Left renal cortex interstitium (tissue), 4 donors: ENCODE results near the gene MED25. TPM values are rescaled to one million over a fixed set of nuclear protein-coding genes. Genes with fewer than 3 reads are reported as not detected.

ENCODE experiments used
- DNase-seq, 4 donors: peaks; one replicate each; pipeline ENCODE4 v3.0.0-alpha.2; 2013; ENCODE audit warnings: low read depth in 4 of 4, low spot score in 2 of 4, missing footprints in 1 of 4
- polyA plus RNA-seq, 4 donors: library from polyadenylated mRNA; unstranded; fragments of 120-200 nt; gene quantifications; one replicate each; pipeline ENCODE4 v1.2.1, GENCODE V29; 2013; ENCODE audit not compliant: insufficient read length in 4 of 4

MED25 gene
- polyA plus RNA-seq, 4 donors = 52.5 to 80.8 (median 67.4) TPM

- no peak for DNase-seq
Measured at GRCh38 chr19:49881672-49882394, 63.7 kb downstream of the MED25 start.

DNA sequence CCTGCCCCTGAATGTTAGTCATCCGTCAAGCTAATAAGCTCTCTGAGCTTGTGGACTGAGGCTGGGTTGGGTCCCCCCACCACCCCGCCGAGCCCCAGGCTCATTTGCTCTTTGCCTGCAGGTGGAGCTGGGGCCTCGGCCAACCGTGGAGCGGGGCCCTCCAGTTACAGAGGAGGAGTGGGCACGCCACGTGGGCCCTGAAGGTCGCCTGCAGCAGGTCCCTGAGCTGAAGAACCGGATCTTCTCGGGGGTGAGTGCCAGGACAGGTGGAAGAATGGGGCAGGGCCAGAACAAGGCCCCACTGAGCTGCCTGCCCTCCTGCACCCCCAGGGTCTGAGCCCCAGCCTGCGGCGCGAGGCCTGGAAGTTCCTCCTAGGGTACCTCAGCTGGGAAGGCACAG, 64.6 kb downstream of the MED25 start:
- DNase-seq = no peak

GRCh38 chr19:49883094-49883493, 65.0 kb downstream of the MED25 start:
- DNase-seq = no peak

- no peak for DNase-seq
Measured at GRCh38 chr19:49884109-49884508, 66.0 kb downstream of the MED25 start.

GRCh38 chr19:49884760-49885159, 66.7 kb downstream of the MED25 start:
- DNase-seq = no peak

Other genes starting within 250 kb of the MED25 start
- gene NOSIP, start 237.7 kb upstream of the MED25 start, polyA plus RNA-seq = 10 to 100 TPM; 62.3 to 89.4 (median 68.5) TPM
- gene PRRG2, start 237.0 kb upstream of the MED25 start, polyA plus RNA-seq = 10 to 100 TPM in 1 of 4 donors, 1 to 10 TPM in 3; 6.1 to 10.6 (median 7.1) TPM
- 10 to 100 TPM; 15.1 to 32.6 (median 26.6) TPM for gene PRR12, start 227.1 kb upstream of the MED25 start, polyA plus RNA-seq
- 10 to 100 TPM; 21.5 to 40.8 (median 26.9) TPM for gene RRAS, start 178.1 kb upstream of the MED25 start, polyA plus RNA-seq
- gene SCAF1, start 176.1 kb upstream of the MED25 start, polyA plus RNA-seq = 10 to 100 TPM; 25.0 to 50.3 (median 40.5) TPM
- 10 to 100 TPM; 34.9 to 76.8 (median 65.1) TPM for gene IRF3, start 152.4 kb upstream of the MED25 start, polyA plus RNA-seq
- gene BCL2L12, start 152.4 kb upstream of the MED25 start, polyA plus RNA-seq = 10 to 100 TPM; 17.6 to 33.9 (median 31.0) TPM
- gene PRMT1, start 141.0 kb upstream of the MED25 start, polyA plus RNA-seq = 100 to 1,000 TPM; 192 to 264 (median 241) TPM
- 1 to 10 TPM in 2 of 4 donors, under 1 TPM in 2; 0.49 to 2.1 (median 1.5) TPM for gene ADM5, start 128.7 kb upstream of the MED25 start, polyA plus RNA-seq
- gene CPT1C, start 127.2 kb upstream of the MED25 start, polyA plus RNA-seq = 10 to 100 TPM; 10.0 to 13.1 (median 11.3) TPM
- gene TSKS, start 55.0 kb upstream of the MED25 start, polyA plus RNA-seq = under 1 TPM in 2 of 4 donors, not detected in 2; 0.14 TPM
- 10 to 100 TPM; 46.1 to 79.9 (median 67.1) TPM for gene AP2A1, start 51.3 kb upstream of the MED25 start, polyA plus RNA-seq
- gene FUZ, start 5.0 kb upstream of the MED25 start, polyA plus RNA-seq = 10 to 100 TPM; 30.8 to 46.3 (median 39.4) TPM
- gene PTOV1, start 32.9 kb downstream of the MED25 start, polyA plus RNA-seq = 100 to 1,000 TPM; 234 to 396 (median 355) TPM
- 100 to 1,000 TPM in 1 of 4 donors, 10 to 100 TPM in 3; 33.1 to 104 (median 72.8) TPM for gene PNKP, start 49.3 kb downstream of the MED25 start, polyA plus RNA-seq
- gene AKT1S1, start 59.1 kb downstream of the MED25 start, polyA plus RNA-seq = 10 to 100 TPM; 27.4 to 49.0 (median 39.7) TPM
- 10 to 100 TPM; 38.5 to 61.3 (median 48.5) TPM for gene TBC1D17, start 59.4 kb downstream of the MED25 start, polyA plus RNA-seq
- 1 to 10 TPM; 2.3 to 3.0 (median 2.5) TPM for gene IL4I1, start 78.6 kb downstream of the MED25 start, polyA plus RNA-seq
- 10 to 100 TPM; 20.2 to 31.1 (median 26.8) TPM for gene ATF5, start 110.9 kb downstream of the MED25 start, polyA plus RNA-seq
- gene NUP62, start 111.2 kb downstream of the MED25 start, polyA plus RNA-seq = 10 to 100 TPM; 51.8 to 82.7 (median 65.2) TPM
- 1 to 10 TPM; 4.1 to 7.7 (median 5.5) TPM for gene SIGLEC11, start 142.9 kb downstream of the MED25 start, polyA plus RNA-seq
- 10 to 100 TPM; 45.5 to 51.0 (median 48.2) TPM for gene VRK3, start 207.1 kb downstream of the MED25 start, polyA plus RNA-seq
- 10 to 100 TPM; 13.0 to 17.3 (median 15.4) TPM for gene ZNF473, start 207.7 kb downstream of the MED25 start, polyA plus RNA-seq